NAMALWA (cell line): ENCODE results near the gene PRR5.
A peak's percentile ranks its signal among the peaks of the same experiment; 100 is the strongest.

Source experiments
- DNase-seq: peaks from one replicate; pipeline ENCODE4 v3.0.0-alpha.2; 2015; ENCODE audit warnings: low spot score

Gene PRR5

DNA sequence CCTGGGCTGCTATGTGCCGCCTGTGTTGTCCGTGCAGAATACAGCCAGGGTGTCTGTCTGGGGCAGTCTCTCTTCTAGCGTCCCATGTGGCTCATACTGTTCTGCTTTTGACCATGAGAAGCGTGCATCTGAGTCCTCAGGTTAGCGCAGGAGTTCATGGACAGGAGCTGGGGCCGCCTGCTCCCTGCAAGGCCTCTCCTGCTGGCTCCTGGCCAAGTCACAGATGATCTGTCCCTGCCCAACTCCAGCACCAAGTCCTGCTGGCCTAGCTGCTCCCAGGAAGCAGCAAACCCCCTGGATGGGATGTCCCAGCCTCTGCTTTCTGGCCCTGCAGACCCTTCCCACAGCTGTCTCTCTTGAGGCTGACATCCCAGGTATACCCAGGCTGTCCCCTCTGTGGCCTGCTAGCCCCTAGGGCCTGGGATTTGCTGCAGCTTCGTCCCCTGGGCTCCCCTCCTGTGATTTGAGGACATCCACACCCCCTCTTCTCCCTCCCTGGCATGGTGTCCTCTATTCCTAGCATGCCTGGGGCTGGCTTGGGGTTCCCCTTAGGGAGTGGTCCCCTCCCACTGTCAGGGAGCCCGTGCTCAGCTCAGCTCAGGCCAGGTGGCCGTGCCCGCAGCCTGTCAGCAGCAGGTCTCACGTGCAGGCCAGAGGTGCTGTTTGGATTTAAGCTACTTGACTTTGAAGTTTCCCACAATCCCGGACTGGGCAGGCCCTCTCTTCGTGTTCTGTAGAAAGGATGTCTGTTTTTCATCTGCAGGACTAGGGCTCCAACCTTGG is 17.8 kb downstream of the PRR5 start:
- DNase-seq: no peak

- peak; percentile 42 for DNase-seq
These were observed 19.2 kb downstream of the PRR5 start for GRCh38 chr22:44721213-44721612.

DNA sequence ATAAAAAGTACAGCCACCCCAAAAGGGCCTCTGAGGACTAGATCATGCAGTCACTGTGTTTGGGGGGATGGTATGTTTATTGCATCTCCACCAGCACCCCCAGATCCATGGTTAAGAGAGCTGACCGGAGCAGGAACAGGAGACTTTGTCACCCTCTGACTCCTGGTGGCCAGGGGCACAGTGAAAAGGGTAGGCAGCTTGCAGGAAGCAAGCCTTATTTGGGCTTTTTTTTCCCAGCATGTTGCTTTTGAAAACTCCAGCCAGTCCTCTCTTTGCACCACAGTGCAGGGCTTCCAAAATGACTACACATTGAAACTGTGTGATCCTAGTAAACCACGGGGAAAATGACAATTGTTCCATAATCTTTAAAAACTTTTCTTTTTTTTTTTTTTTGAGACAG is 20.6 kb downstream of the PRR5 start:
- DNase-seq: no peak

DNA sequence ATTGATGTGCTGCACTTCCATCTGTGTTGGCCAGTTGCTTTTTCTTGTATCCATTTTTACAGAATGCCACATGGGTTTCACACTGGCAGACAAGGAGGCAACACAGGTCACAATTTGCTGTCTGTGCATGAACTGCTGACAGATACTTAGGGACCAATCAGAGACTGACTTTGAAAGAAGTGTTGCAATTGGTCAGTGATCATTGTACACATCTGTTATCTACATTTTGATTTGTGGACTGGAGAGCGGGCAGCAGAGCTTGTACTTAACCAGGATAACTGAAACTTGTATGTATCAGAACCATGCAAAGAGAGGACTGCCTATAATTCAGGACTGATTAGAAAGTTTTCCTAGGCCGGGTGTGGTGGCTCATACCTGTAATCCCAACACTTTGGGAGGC is 21.8 kb downstream of the PRR5 start:
- DNase-seq: peak; percentile 84

GRCh38 chr22:44724416-44724815 is 22.4 kb downstream of the PRR5 start:
- DNase-seq: no peak

- DNase-seq: no peak
These were observed 22.9 kb downstream of the PRR5 start for GRCh38 chr22:44724859-44725258.

- no peak for DNase-seq
These were observed 24.4 kb downstream of the PRR5 start for GRCh38 chr22:44726439-44726838.

GRCh38 chr22:44727148-44727547 is 25.1 kb downstream of the PRR5 start:
- no peak for DNase-seq

- no peak for DNase-seq
These were observed 25.7 kb downstream of the PRR5 start for GRCh38 chr22:44727709-44728108.

- DNase-seq: no peak
These were observed 26.8 kb downstream of the PRR5 start for GRCh38 chr22:44728761-44729324.

- no peak for DNase-seq
These were observed 27.5 kb downstream of the PRR5 start for GRCh38 chr22:44729391-44730021.

GRCh38 chr22:44730022-44730393 is 28.0 kb downstream of the PRR5 start:
- DNase-seq: no peak

GRCh38 chr22:44730490-44731356 is 28.7 kb downstream of the PRR5 start:
- no peak for DNase-seq

DNA sequence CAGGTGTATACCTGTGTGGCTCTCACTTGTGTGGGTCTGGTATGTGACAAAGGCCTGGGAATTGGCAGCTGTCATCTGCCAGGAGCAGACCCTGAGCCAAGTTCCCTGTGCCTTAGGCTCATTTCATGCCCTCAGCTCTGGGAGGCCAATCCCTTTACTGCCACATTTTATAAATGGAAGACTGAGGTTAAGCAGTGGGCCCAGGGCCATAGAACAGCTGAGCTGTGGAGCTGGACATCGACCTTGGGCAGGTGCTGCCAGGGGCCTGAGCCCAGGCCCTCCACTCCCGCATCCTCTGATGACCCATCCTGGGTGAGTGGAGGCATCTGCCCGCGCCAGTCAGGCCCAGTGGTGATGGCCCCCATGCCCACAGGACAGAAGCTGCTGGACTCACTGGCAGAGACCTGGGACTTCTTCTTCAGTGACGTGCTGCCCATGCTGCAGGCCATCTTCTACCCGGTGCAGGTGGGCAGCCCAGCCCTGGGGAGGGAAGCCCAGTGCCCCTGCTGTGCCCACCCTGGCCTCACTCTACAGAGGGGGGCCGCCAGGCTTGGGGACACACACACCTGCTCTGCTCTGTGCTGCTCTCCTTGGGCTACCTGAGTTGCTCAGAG is 29.5 kb downstream of the PRR5 start:
- no peak for DNase-seq

- no peak for DNase-seq
These were observed 30.1 kb downstream of the PRR5 start for GRCh38 chr22:44732017-44732561.

DNA sequence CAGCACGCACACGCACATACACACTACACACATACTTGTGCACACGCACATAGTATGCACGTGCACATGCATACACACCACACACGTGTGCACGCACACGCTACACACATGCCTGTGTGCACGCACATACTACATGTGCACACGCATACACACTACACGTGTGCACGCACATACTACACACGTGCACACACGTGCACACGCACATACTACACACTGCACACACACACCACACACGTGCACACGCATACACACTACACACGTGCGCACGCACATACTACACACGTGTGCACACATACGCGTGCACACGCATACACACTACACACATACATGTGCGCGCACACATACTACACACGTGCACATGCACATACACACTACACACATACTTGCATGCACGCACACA is 30.7 kb downstream of the PRR5 start:
- DNase-seq: no peak

GRCh38 chr22:44733426-44734106 is 31.6 kb downstream of the PRR5 start:
- DNase-seq: no peak

GRCh38 chr22:44734278-44734677 is 32.3 kb downstream of the PRR5 start:
- no peak for DNase-seq

DNA sequence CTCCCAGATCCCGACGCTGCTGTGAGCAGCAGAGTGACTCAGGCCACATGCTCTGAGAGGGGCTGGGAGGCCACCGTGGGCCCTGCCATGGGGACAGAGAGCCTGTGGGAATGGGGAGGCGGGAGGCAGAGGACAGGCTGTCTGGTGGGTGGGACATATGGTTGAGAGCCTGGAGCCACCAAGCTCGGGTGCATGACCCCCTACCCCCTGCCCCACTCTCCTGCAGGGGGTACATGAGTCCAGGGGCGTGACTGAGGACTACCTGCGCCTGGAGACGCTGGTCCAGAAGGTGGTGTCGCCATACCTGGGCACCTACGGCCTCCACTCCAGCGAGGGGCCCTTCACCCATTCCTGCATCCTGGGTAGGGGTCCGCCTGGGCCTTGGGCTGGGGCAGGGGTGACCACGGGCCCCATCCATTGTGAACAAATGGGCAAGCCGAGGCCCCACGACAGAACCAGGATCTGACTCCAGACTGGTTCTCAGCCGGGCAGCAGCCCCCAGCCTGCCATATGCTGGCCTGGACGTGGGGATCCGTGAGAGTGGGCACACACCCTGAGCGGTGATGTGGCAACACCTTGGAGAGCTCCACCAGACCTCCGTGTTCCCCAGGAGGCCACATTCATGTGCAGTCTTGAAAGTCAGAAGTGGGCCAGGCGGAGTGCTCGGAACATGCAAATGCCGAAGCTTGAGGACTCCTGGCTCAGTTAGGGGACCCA is 33.0 kb downstream of the PRR5 start:
- DNase-seq: no peak
